ENCODE results near the gene AKAP6.
"Not testable (repeated sequence)": the region's sequence is repeated elsewhere in the genome, so short reads cannot be mapped to it uniquely, and the experiment has no call there.

The AKAP6 gene

DNA sequence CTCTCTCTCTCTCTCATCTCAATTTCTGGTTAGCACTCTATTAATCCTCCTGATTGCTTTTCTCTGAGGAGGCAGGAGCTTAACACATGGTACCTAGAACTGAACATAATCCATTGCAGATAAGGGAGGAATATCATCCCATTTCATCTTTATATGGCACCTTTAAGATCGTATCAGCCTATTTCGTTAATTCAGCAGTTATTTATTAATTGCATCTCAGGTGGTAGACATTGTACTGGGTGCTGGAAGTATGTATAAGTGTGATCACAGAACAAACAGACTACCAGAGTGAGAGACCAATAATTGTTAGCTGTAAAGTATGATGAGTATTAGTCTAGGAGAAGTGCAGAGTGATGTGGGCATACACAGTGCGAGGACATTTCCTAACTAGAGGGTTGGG lies 39.0 kb downstream of the AKAP6 start:
- Mint-ChIP-seq H3K4me1 (peaks cover 25% of the 10 kb centered on the region), H3K27me3 (ENCODE audit: low read depth) (no peaks in the 10 kb centered on the region), H3K36me3 (ENCODE audit: low read depth) (no peaks in the 10 kb centered on the region), H3K9me3 (no peaks in the 10 kb centered on the region), H3K4me3 (no peak overlapping the region), H3K27ac (peak overlapping the region in 1 of 3 experiments; percentile 91)
- TF ChIP-seq, protein P1, sequence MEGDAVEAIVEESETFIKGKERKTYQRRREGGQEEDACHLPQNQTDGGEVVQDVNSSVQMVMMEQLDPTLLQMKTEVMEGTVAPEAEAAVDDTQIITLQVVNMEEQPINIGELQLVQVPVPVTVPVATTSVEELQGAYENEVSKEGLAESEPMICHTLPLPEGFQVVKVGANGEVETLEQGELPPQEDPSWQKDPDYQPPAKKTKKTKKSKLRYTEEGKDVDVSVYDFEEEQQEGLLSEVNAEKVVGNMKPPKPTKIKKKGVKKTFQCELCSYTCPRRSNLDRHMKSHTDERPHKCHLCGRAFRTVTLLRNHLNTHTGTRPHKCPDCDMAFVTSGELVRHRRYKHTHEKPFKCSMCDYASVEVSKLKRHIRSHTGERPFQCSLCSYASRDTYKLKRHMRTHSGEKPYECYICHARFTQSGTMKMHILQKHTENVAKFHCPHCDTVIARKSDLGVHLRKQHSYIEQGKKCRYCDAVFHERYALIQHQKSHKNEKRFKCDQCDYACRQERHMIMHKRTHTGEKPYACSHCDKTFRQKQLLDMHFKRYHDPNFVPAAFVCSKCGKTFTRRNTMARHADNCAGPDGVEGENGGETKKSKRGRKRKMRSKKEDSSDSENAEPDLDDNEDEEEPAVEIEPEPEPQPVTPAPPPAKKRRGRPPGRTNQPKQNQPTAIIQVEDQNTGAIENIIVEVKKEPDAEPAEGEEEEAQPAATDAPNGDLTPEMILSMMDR (IDR thresholded peaks at IDR 0.05; ENCODE audit: unreplicated experiment in 3 of 3): no peak

DNA sequence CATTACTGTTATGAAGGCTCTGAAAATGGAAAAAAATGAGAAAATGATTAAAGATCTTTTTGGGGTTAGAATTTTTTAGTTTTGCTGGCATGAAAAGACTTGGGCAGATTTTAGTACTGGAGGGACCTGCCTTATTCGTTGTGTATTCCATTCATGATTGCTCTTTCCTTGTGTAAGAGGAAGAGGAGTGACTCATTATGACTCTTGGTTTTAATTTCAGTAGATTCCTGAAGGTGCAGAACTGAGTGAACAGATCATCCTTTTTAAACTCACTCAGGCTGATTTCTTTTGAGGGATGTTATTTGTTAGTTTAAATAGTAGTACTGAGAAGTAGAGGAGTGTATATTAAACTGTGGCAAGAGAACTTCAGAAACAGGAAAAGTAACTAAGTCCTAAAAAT lies 41.6 kb downstream of the AKAP6 start:
- Mint-ChIP-seq H3K36me3 (ENCODE audit: low read depth) (no peaks in the 10 kb centered on the region), H3K27ac (no peak overlapping the region), H3K9me3 (no peaks in the 10 kb centered on the region), H3K4me1 (peaks cover 24% of the 10 kb centered on the region), H3K27me3 (ENCODE audit: low read depth) (no peaks in the 10 kb centered on the region), H3K4me3 (no peak overlapping the region)
- TF ChIP-seq, protein P1 (IDR thresholded peaks at IDR 0.05; ENCODE audit: unreplicated experiment in 3 of 3): no peak

DNA sequence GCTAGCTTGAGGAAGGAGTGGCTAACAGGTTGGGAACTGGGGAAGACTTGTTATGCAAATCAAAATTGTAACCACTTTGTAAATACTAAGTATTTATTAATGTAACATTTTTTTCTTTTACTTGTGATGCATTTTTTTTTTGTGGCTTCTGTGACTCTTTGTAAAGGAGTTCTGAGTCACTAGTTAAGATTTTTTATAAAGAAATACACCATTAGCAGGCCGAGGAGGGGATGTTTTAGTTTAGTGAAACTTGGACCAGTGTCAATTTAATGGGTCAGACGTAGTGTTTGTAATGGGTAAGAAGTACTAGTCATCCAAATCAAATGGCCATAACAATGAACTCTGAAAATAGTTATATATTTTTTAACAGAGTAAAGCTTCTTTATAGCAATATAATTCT lies 43.1 kb downstream of the AKAP6 start:
- no peak overlapping the region for H3K27ac Mint-ChIP-seq

DNA sequence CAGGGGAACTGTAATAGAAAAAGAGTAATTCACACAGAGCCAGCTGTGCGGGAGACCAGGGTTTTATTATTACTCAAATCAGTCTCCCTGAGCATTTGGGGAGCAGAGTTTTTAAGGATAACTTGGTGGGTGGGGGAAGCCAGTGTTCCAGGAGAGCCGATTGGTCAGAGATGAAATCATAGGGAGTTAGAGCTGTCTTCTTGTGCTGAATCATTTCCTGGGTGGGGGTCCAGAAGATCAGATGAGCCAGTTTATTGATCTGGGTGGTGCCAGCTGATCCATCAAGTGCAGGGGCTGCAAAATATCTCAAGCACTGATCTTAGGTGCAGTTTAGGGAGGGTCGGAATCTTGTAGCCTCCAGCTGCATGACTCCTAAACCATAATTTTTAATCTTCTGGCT lies 44.1 kb downstream of the AKAP6 start:
- H3K36me3 Mint-ChIP-seq (ENCODE audit: low read depth); H3K4me1 Mint-ChIP-seq; H3K4me3 Mint-ChIP-seq; H3K9me3 Mint-ChIP-seq; H3K27ac Mint-ChIP-seq; H3K27me3 Mint-ChIP-seq (ENCODE audit: low read depth): not testable (repeated sequence)

More for the DNA sequence above, 43.1 kb downstream of the AKAP6 start:
- TF ChIP-seq, protein P1 (IDR thresholded peaks at IDR 0.05; ENCODE audit: unreplicated experiment in 3 of 3): no peak
- peaks cover 9% of the 10 kb centered on the region for H3K4me1 Mint-ChIP-seq
- no peaks in the 10 kb centered on the region for H3K27me3 Mint-ChIP-seq (ENCODE audit: low read depth)
- H3K9me3 Mint-ChIP-seq: no peaks in the 10 kb centered on the region
- no peaks in the 10 kb centered on the region for H3K36me3 Mint-ChIP-seq (ENCODE audit: low read depth)
- H3K4me3 Mint-ChIP-seq: no peak overlapping the region

DNA sequence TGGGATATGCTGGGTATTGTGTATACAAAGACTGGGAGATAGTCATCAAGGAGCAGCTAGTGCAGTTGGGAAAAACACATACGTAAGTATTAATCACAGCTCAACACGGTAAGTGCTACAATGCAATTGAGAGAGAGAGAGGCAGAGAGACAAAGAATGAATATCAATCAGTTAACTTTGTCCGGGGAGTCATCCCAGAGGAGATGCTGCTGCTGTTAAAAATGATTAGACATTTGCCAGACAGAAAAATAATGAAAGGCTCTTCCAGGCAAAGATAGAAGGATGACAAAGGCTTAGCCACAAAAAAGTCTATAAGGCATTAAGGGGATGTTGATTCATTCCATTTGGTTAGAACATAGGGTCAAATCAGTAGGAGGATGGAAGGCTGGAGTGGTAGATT lies 45.1 kb downstream of the AKAP6 start:
- Mint-ChIP-seq H3K27me3 (ENCODE audit: low read depth) (no peaks in the 10 kb centered on the region), H3K9me3 (no peaks in the 10 kb centered on the region), H3K4me1 (no peaks in the 10 kb centered on the region)

DNA sequence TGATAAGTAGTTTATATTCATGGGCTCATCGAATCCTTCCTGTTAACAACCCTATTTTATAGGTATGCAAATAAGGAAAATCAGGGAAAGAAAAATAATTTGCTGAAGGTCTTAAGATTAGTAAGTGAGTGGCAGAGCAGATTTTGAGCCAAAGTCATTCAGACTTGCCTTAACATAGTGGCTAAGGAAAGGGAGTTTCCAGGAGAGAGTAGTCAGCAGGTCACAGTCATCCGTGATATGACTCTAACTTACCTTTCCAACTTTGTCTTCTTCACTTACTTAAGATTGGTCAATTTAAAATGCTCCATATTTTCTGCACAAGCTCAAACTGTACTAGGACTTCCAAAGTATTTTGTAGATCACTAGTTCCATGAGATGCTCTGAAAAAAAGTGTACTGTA lies 46.6 kb downstream of the AKAP6 start:
- TF ChIP-seq, protein P1 (IDR thresholded peaks at IDR 0.05; ENCODE audit: unreplicated experiment in 3 of 3): no peak
- Mint-ChIP-seq H3K27me3 (ENCODE audit: low read depth) (no peaks in the 10 kb centered on the region), H3K27ac (no peak overlapping the region), H3K36me3 (ENCODE audit: low read depth) (no peaks in the 10 kb centered on the region), H3K4me1 (peaks cover 6% of the 10 kb centered on the region), H3K4me3 (no peak overlapping the region), H3K9me3 (no peaks in the 10 kb centered on the region)

More for the DNA sequence above, 45.1 kb downstream of the AKAP6 start:
- no peak overlapping the region for H3K4me3 Mint-ChIP-seq
- TF ChIP-seq, protein P1 (IDR thresholded peaks at IDR 0.05; ENCODE audit: unreplicated experiment in 3 of 3): no peak
- no peaks in the 10 kb centered on the region for H3K36me3 Mint-ChIP-seq (ENCODE audit: low read depth)
- H3K27ac Mint-ChIP-seq: no peak overlapping the region
